ENCODE measurements around the gene DALRD3.

The DALRD3 gene

DNA sequence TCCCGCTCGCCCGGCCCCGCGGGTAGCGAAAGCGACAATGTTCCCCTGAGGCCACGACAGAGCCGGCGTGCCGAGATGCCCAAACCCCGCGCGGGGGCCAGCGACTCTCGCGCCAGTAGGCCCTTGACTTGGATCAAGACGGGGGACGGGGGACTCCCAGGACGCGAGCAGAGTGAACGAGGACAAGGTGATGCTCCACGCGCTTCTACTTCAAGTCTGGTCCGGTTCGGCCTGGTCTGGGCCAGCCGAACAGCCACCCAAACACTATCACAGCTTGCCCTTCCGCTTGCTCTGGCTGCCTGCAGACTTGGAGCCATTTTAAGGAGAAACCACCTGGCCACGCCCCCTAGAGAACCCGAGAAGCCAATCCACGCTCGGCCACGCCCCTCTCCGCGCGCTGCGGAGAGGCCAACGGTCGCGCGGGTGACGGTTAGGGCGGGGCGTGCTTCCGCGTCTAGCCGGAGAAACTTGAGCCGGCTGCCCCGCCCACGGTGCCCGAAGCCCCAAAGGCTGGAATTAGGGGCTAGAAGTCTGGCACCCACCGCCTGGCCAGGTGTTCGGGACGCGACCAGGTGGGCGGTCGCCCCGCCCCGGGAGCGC, 2.9 kb upstream of the DALRD3 start:
- Histone ChIP-seq H3K4me3 (ENCODE audit: low read depth in 1 of 2, low read length in 2 of 2) (peak overlapping the region; percentile 82 to 90), H3K27me3 (ENCODE audit: control insufficient read depth in 1 of 2, insufficient read depth in 2 of 2, low read length in 2 of 2) (no peaks in the 10 kb centered on the region), H3K27ac (ENCODE audit: low read depth, low read length) (peak overlapping the region; percentile 99), H3K36me3 (ENCODE audit: insufficient read depth, low read length) (peaks cover 38% of the 10 kb centered on the region), H3K9ac (ENCODE audit: low read length) (peak overlapping the region; percentile 96), H3K4me1 (ENCODE audit: insufficient read depth, low read length) (peaks cover 29% of the 10 kb centered on the region), H3K9me3 (ENCODE audit: low read length) (no peaks in the 10 kb centered on the region)

GRCh38 chr3:49020330-49021212, 2.2 kb upstream of the DALRD3 start:
- H3K9me3 ChIP-seq (ENCODE audit: low read length): no peaks in the 10 kb centered on the region
- H3K4me1 ChIP-seq (ENCODE audit: insufficient read depth, low read length): peaks cover 29% of the 10 kb centered on the region
- no peaks in the 10 kb centered on the region for H3K27me3 ChIP-seq (ENCODE audit: control insufficient read depth in 1 of 2, insufficient read depth in 2 of 2, low read length in 2 of 2)
- peaks cover 38% of the 10 kb centered on the region for H3K36me3 ChIP-seq (ENCODE audit: insufficient read depth, low read length)
- H3K27ac ChIP-seq (ENCODE audit: low read depth, low read length): peak overlapping the region; percentile 99
- peak overlapping the region; percentile 77 for H3K9ac ChIP-seq (ENCODE audit: low read length)
- H3K4me3 ChIP-seq (ENCODE audit: low read depth in 1 of 2, low read length in 2 of 2): peak overlapping the region; percentile 82 to 90

GRCh38 chr3:49019941-49020329, 1.6 kb upstream of the DALRD3 start:
- H3K36me3 ChIP-seq (ENCODE audit: insufficient read depth, low read length): peaks cover 37% of the 10 kb centered on the region
- peaks cover 29% of the 10 kb centered on the region for H3K4me1 ChIP-seq (ENCODE audit: insufficient read depth, low read length)
- peak overlapping the region; percentile 77 for H3K9ac ChIP-seq (ENCODE audit: low read length)
- no peaks in the 10 kb centered on the region for H3K9me3 ChIP-seq (ENCODE audit: low read length)
- H3K4me3 ChIP-seq (ENCODE audit: low read depth in 1 of 2, low read length in 2 of 2): peak overlapping the region; percentile 82 to 90
- H3K27me3 ChIP-seq (ENCODE audit: control insufficient read depth in 1 of 2, insufficient read depth in 2 of 2, low read length in 2 of 2): no peaks in the 10 kb centered on the region
- H3K27ac ChIP-seq (ENCODE audit: low read depth, low read length): no peak overlapping the region

DNA sequence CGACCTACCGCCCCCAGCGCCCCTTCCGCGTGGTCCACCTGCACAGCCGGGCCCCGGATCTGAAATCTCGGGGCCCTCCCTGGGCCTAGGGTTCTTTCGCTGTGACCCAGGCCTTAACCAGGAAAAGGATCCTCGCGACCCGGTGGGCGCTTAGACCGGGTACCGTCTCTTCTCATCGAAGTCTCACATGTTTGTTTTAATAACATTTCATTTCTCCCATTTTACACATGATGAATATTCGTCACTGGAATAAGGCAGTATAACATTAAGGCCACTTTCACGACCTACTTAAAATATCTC, 277 bp upstream of the DALRD3 start:
- Histone ChIP-seq H3K4me3 (ENCODE audit: low read depth in 1 of 2, low read length in 2 of 2) (peak overlapping the region; percentile 68 to 78), H3K9me3 (ENCODE audit: low read length) (no peaks in the 10 kb centered on the region), H3K9ac (ENCODE audit: low read length) (peak overlapping the region; percentile 36), H3K36me3 (ENCODE audit: insufficient read depth, low read length) (peaks cover 31% of the 10 kb centered on the region), H3K27ac (ENCODE audit: low read depth, low read length) (peak overlapping the region; percentile 62), H3K27me3 (ENCODE audit: control insufficient read depth in 1 of 2, insufficient read depth in 2 of 2, low read length in 2 of 2) (no peaks in the 10 kb centered on the region), H3K4me1 (ENCODE audit: insufficient read depth, low read length) (peaks cover 29% of the 10 kb centered on the region)

GRCh38 chr3:49017229-49017970, 980 bp downstream of the DALRD3 start:
- Histone ChIP-seq H3K36me3 (ENCODE audit: insufficient read depth, low read length) (peaks cover 23% of the 10 kb centered on the region), H3K4me1 (ENCODE audit: insufficient read depth, low read length) (peaks cover 18% of the 10 kb centered on the region), H3K9ac (ENCODE audit: low read length) (peak overlapping the region; percentile 36), H3K9me3 (ENCODE audit: low read length) (no peaks in the 10 kb centered on the region), H3K27ac (ENCODE audit: low read depth, low read length) (peak overlapping the region; percentile 62), H3K4me3 (ENCODE audit: low read depth in 1 of 2, low read length in 2 of 2) (peak overlapping the region; percentile 68 to 78), H3K27me3 (ENCODE audit: control insufficient read depth in 1 of 2, insufficient read depth in 2 of 2, low read length in 2 of 2) (no peaks in the 10 kb centered on the region)

- Histone ChIP-seq H3K36me3 (ENCODE audit: insufficient read depth, low read length) (peaks cover 23% of the 10 kb centered on the region), H3K4me3 (ENCODE audit: low read depth in 1 of 2, low read length in 2 of 2) (no peak overlapping the region), H3K4me1 (ENCODE audit: insufficient read depth, low read length) (peaks cover 18% of the 10 kb centered on the region), H3K9me3 (ENCODE audit: low read length) (no peaks in the 10 kb centered on the region), H3K9ac (ENCODE audit: low read length) (no peak overlapping the region), H3K27me3 (ENCODE audit: control insufficient read depth in 1 of 2, insufficient read depth in 2 of 2, low read length in 2 of 2) (no peaks in the 10 kb centered on the region), H3K27ac (ENCODE audit: low read depth, low read length) (no peak overlapping the region)
Observed at GRCh38 chr3:49016414-49017228, 1.8 kb downstream of the DALRD3 start.

DNA sequence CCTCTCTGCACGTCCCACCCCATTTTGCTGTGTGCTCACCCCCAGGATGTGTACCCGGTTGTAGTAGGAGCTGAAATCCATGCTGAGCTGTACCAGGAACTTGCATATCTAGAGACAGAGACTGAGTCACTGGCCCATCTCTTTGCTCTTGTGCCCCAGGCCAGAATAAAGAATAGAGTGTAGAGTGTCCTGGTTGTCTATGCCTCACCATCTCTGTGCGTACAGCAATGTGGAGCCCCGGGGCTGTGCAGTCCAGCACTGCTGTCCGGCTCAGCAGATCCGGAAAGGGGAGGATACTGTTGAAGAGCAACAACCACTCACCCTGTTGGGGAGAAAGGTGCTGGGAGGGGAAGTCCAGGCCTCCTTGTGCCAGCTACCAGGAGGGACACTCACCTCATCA, 2.6 kb downstream of the DALRD3 start:
- Histone ChIP-seq H3K27ac (ENCODE audit: low read depth, low read length) (no peak overlapping the region), H3K9ac (ENCODE audit: low read length) (no peak overlapping the region), H3K4me3 (ENCODE audit: low read depth in 1 of 2, low read length in 2 of 2) (no peak overlapping the region), H3K4me1 (ENCODE audit: insufficient read depth, low read length) (peaks cover 18% of the 10 kb centered on the region), H3K27me3 (ENCODE audit: control insufficient read depth in 1 of 2, insufficient read depth in 2 of 2, low read length in 2 of 2) (no peaks in the 10 kb centered on the region), H3K36me3 (ENCODE audit: insufficient read depth, low read length) (peaks cover 23% of the 10 kb centered on the region), H3K9me3 (ENCODE audit: low read length) (no peaks in the 10 kb centered on the region)

- Histone ChIP-seq H3K9ac (ENCODE audit: low read length) (no peak overlapping the region), H3K4me1 (ENCODE audit: insufficient read depth, low read length) (peaks cover 13% of the 10 kb centered on the region), H3K36me3 (ENCODE audit: insufficient read depth, low read length) (peaks cover 23% of the 10 kb centered on the region), H3K9me3 (ENCODE audit: low read length) (no peaks in the 10 kb centered on the region), H3K4me3 (ENCODE audit: low read depth in 1 of 2, low read length in 2 of 2) (no peak overlapping the region), H3K27me3 (ENCODE audit: control insufficient read depth in 1 of 2, insufficient read depth in 2 of 2, low read length in 2 of 2) (no peaks in the 10 kb centered on the region), H3K27ac (ENCODE audit: low read depth, low read length) (no peak overlapping the region)
Observed at GRCh38 chr3:49015072-49015471, 3.3 kb downstream of the DALRD3 start.

- peaks cover 8% of the 10 kb centered on the region for H3K4me1 ChIP-seq (ENCODE audit: insufficient read depth, low read length)
- H3K9ac ChIP-seq (ENCODE audit: low read length): no peak overlapping the region
- H3K4me3 ChIP-seq (ENCODE audit: low read depth in 1 of 2, low read length in 2 of 2): no peak overlapping the region
- no peaks in the 10 kb centered on the region for H3K27me3 ChIP-seq (ENCODE audit: control insufficient read depth in 1 of 2, insufficient read depth in 2 of 2, low read length in 2 of 2)
- peaks cover 23% of the 10 kb centered on the region for H3K36me3 ChIP-seq (ENCODE audit: insufficient read depth, low read length)
- H3K27ac ChIP-seq (ENCODE audit: low read depth, low read length): no peak overlapping the region
- no peaks in the 10 kb centered on the region for H3K9me3 ChIP-seq (ENCODE audit: low read length)
Observed at GRCh38 chr3:49013738-49014660, 4.4 kb downstream of the DALRD3 start.

- no peak overlapping the region for H3K9ac ChIP-seq (ENCODE audit: low read length)
- no peaks in the 10 kb centered on the region for H3K27me3 ChIP-seq (ENCODE audit: control insufficient read depth in 1 of 2, insufficient read depth in 2 of 2, low read length in 2 of 2)
- H3K4me1 ChIP-seq (ENCODE audit: insufficient read depth, low read length): peaks cover 12% of the 10 kb centered on the region
- H3K4me3 ChIP-seq (ENCODE audit: low read depth in 1 of 2, low read length in 2 of 2): no peak overlapping the region
- H3K9me3 ChIP-seq (ENCODE audit: low read length): no peaks in the 10 kb centered on the region
- H3K27ac ChIP-seq (ENCODE audit: low read depth, low read length): no peak overlapping the region
- peaks cover 23% of the 10 kb centered on the region for H3K36me3 ChIP-seq (ENCODE audit: insufficient read depth, low read length)
Observed at GRCh38 chr3:49013113-49013737, 5.2 kb downstream of the DALRD3 start.

Data from muscle layer of colon (tissue), 2 donors.